ENCODE data around the gene DENND5A. TPM values are rescaled to one million over a fixed set of nuclear protein-coding genes. Genes with fewer than 3 reads are reported as not detected.
A peak's percentile ranks its signal among the peaks of the same experiment; 100 is the strongest.
"Not testable (repeated sequence)": the region's sequence is repeated elsewhere in the genome, so short reads cannot be mapped to it uniquely, and the experiment has no call there.

DENND5A gene
- total RNA-seq, 2 donors from 2014 or later, result 75.8 to 96.7 TPM

DNA sequence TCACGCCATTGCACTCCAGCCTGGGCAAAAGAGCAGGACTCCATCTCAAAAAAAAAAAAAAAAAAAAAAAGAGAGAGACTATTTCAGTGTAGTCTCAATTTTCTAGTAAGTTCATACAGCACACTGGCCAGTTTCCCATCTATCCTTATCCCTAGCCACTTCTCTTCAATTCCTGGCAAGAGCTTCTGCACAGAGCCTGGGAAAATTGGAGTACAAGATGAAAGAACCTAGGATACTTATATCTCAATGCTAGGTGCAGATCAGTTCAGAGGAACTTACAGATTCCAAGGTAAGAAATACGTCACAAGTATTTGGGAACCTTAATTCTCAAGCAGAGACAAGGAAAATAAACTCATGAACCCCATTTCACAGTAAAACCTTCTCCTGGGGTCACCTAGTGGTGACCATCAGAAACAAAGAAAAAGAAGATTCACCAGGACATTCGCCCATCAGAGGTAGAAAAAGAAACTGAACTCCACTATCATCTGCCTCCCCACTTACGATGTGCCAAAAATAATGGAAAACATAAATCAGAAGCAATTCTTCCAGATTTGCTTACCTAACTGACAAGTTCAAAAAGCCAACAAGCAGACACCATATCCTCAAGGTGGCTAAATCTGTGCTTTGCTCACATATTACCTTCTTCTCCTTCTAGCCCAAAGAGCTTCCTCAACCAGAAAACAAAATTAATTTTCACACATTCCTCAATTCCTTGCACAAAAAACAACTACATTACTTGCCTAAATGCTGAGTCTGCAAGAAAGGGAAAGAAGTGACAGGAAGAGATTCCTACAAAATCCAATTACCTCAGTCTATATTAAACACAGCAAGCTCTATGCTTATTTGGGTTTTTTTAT lies 4.9 kb downstream of the DENND5A start:
- no peak for DNase-seq (ENCODE audit: low spot score)

DNA sequence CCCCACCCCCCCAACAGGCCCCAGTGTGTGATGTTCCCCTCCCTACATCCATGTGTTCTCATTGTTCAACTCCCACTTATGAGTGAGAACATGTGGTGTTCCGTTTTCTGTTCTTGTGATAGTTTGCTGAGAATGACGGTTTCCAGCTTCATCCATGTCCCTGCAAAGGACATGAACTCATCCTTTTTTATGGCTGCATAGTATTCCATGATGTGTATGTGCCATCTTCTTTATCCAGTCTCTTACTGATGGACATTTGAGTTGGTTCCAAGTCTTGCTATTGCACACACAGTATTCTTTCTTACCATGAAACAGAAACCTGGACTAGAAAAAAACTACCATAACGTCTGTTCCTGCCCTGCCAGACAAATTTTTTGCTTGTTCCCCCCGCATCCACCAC lies 6.9 kb downstream of the DENND5A start:
- H3K9me3 ChIP-seq; H3K36me3 ChIP-seq; H3K4me3 ChIP-seq; DNase-seq (ENCODE audit: low spot score); H3K27ac ChIP-seq; H3K27me3 ChIP-seq: not testable (repeated sequence)
- H3K4me1 ChIP-seq, result peaks cover 0 to 36% of the 10 kb centered on the region in 2 donors

More for the DNA sequence above, 4.9 kb downstream of the DENND5A start:
- H3K36me3 ChIP-seq, result no peaks in the 10 kb centered on the region
- no peaks in the 10 kb centered on the region for H3K9me3 ChIP-seq
- H3K4me3 ChIP-seq, result no peak overlapping the region
- TF ChIP-seq, protein P1, sequence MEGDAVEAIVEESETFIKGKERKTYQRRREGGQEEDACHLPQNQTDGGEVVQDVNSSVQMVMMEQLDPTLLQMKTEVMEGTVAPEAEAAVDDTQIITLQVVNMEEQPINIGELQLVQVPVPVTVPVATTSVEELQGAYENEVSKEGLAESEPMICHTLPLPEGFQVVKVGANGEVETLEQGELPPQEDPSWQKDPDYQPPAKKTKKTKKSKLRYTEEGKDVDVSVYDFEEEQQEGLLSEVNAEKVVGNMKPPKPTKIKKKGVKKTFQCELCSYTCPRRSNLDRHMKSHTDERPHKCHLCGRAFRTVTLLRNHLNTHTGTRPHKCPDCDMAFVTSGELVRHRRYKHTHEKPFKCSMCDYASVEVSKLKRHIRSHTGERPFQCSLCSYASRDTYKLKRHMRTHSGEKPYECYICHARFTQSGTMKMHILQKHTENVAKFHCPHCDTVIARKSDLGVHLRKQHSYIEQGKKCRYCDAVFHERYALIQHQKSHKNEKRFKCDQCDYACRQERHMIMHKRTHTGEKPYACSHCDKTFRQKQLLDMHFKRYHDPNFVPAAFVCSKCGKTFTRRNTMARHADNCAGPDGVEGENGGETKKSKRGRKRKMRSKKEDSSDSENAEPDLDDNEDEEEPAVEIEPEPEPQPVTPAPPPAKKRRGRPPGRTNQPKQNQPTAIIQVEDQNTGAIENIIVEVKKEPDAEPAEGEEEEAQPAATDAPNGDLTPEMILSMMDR (IDR thresholded peaks at IDR 0.05), result peak in 1 of 2 donors; percentile 39
- peaks cover 0 to 31% of the 10 kb centered on the region in 2 donors for H3K4me1 ChIP-seq
- no peaks in the 10 kb centered on the region for H3K27me3 ChIP-seq
- no peak overlapping the region for H3K27ac ChIP-seq

DNA sequence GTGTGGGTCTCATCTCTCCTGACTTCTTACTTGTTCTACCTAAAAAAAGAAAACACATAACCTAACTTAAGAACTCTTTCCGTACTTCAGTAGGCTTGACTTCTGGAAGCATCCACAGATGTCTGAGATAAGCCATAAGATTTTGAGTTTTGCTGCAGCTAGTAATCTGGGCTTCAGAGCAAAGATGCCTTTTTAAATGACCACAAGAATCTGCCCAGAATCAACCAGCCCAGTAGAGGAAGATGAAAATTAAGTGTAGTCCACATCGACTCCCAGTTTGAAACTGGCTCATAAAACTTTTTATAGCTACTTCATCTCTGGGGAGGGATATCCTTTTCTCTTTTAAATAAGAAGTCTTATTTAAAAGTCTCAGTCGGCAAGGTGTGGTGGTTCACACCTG lies 10.7 kb downstream of the DENND5A start:
- Histone ChIP-seq H3K36me3 (no peaks in the 10 kb centered on the region), H3K27me3 (no peaks in the 10 kb centered on the region), H3K4me1 (peaks cover 0 to 46% of the 10 kb centered on the region in 2 donors), H3K4me3 (no peak overlapping the region), H3K27ac (no peak overlapping the region), H3K9me3 (no peaks in the 10 kb centered on the region)
- TF ChIP-seq, protein P1 (IDR thresholded peaks at IDR 0.05), result no peak
- no peak for DNase-seq (ENCODE audit: low spot score)

DNA sequence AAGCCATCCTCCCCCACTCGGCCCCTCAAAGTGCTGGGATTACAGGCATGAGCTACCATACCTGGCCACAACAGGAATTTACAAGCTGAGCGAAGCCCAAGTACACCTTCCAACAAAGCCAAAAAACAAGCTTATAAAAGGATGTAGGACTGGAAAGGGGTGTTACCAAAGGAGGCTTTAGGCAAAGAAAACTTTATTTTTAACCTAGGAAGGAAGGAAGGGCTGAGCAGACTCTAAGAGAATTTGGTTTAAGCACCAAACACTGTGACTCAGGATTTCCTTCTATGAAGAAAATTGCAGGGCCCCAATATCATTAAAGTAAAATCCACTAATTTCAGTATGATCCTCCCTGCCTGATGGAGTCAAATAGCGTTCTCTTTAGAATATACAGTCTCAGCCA lies 12.1 kb downstream of the DENND5A start:
- Histone ChIP-seq H3K27me3 (no peaks in the 10 kb centered on the region), H3K4me1 (peaks cover 0 to 40% of the 10 kb centered on the region in 2 donors), H3K4me3 (no peak overlapping the region), H3K9me3 (no peaks in the 10 kb centered on the region), H3K36me3 (no peaks in the 10 kb centered on the region), H3K27ac (peak overlapping the region; percentile 8 to 49)
- TF ChIP-seq, protein P1 (IDR thresholded peaks at IDR 0.05), result no peak
- DNase-seq (ENCODE audit: low spot score), result no peak

DNA sequence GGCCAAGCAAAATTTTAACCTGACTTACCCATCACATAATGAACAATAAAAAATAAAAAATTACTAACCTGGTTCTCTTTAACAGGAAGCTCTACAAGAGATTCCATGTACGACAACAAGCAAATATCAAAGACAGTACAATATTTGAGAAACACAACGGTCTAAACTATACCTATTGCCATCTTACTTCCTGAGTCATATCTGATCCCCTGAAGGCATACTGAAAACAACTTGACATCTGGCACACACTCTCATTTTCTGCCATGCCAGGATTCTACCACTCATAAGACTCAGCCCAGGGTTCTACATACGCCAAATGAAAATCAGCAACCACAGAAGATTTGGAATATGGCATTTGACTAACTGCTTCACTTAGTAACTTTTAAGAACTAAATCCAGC lies 13.8 kb downstream of the DENND5A start:
- Histone ChIP-seq H3K4me1 (peaks cover 0 to 40% of the 10 kb centered on the region in 2 donors), H3K4me3 (no peak overlapping the region), H3K27ac (no peak overlapping the region), H3K36me3 (no peaks in the 10 kb centered on the region), H3K27me3 (no peaks in the 10 kb centered on the region), H3K9me3 (no peaks in the 10 kb centered on the region)
- TF ChIP-seq, protein P1 (IDR thresholded peaks at IDR 0.05), result no peak
- no peak for DNase-seq (ENCODE audit: low spot score)

DNA sequence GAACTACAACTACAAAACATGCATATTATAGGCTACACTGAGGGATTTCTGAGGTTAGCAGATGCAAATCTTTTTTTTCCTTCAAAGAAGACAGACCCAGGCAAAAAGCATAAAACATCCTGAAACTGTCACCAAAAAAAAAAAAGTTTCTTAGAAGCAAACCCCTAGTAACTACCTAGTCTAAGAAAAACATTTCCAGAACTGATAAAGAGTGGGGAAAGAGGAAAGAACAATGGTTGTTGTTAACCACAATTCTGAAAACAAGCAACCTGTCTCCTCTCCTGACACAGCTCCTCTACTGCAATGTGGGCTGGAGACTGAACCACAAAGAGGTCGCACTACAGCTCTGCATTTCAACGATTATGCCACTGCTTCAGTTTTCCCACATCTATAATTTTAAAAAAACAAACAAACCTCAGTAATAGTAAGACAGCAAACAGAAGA lies 15.0 kb downstream of the DENND5A start:
- no peak for DNase-seq (ENCODE audit: low spot score)
- Histone ChIP-seq H3K27me3 (no peaks in the 10 kb centered on the region), H3K36me3 (no peaks in the 10 kb centered on the region), H3K27ac (no peak overlapping the region), H3K4me3 (no peak overlapping the region), H3K4me1 (peaks cover 0 to 40% of the 10 kb centered on the region in 2 donors), H3K9me3 (no peaks in the 10 kb centered on the region)
- TF ChIP-seq, protein P1 (IDR thresholded peaks at IDR 0.05), result no peak

All from right atrium auricular region (tissue), 2 donors.